Activated CD8-positive, alpha-beta T cell treated with anti-CD3 and anti-CD28 coated beads for 36 hours (primary cell): ENCODE measurements around the gene CTBP1. TPM values are rescaled to one million over a fixed set of nuclear protein-coding genes. Genes with fewer than 3 reads are reported as not detected.
A peak's percentile ranks its signal among the peaks of the same experiment; 100 is the strongest.

Source experiments
- ATAC-seq: fragments of 200-7000 bp; cut with Tn5 transposase; one replicate; pipeline ENCODE4 v1.10.0; 2021; ENCODE audit warnings: mild to moderate bottlenecking, moderate library complexity
- CTCF ChIA-PET: fragments of 350-600 bp; sonication (Branson Sonifier 250); formaldehyde crosslinking; loops from one replicate; lab custom pipeline; 2021; ENCODE audit warnings: antibody characterized with exemption; lab: Charles Lee
- POLR2A ChIA-PET: fragments of 350-600 bp; sonication (Branson Sonifier 250); formaldehyde crosslinking; loops from one replicate; lab custom pipeline; 2021; ENCODE audit warnings: antibody characterized with exemption; lab: Charles Lee
- DNase-seq: peaks from one replicate; pipeline ENCODE4 v3.0.0-alpha.2; 2020
- H3K27ac Mint-ChIP-seq: one replicate; pipeline ENCODE4 v1.8.0; 2021; ENCODE audit warnings: mild to moderate bottlenecking, mixed read lengths
- H3K27me3 Mint-ChIP-seq: one replicate; pipeline ENCODE4 v1.8.0; 2021; ENCODE audit warnings: mixed read lengths
- H3K36me3 Mint-ChIP-seq: one replicate; pipeline ENCODE4 v1.8.0; 2021; ENCODE audit warnings: low read depth, mixed read lengths
- H3K4me1 Mint-ChIP-seq: one replicate; pipeline ENCODE4 v1.8.0; 2021; ENCODE audit warnings: low read depth, mixed read lengths
- H3K4me3 Mint-ChIP-seq: one replicate; pipeline ENCODE4 v1.8.0; 2021; ENCODE audit warnings: mild to moderate bottlenecking, moderate library complexity, mixed read lengths
- H3K9me3 Mint-ChIP-seq: one replicate; pipeline ENCODE4 v1.8.0; 2021; ENCODE audit warnings: mixed read lengths
- intact Hi-C: fragments of 100-400 bp; cut with micrococcal nuclease; formaldehyde crosslinking; loops from one replicate; pipeline ENCODE4 v1.10.0; 2022
- total RNA-seq, 2 experiments: library from RNA; stranded (reverse); gene quantifications; one replicate each; pipeline ENCODE4 v1.2.3, GENCODE V29; 2021
- TF ChIP-seq, protein P1 (sequence below): fragments of 200-600 bp; IDR thresholded peaks from one replicate; pipeline ENCODE4 v1.8.0; 2022; ENCODE audit warnings: antibody characterized with exemption, mild to moderate bottlenecking

The CTBP1 gene
- total RNA-seq, 2 experiments from 2014 or later, result 136 TPM

DNA sequence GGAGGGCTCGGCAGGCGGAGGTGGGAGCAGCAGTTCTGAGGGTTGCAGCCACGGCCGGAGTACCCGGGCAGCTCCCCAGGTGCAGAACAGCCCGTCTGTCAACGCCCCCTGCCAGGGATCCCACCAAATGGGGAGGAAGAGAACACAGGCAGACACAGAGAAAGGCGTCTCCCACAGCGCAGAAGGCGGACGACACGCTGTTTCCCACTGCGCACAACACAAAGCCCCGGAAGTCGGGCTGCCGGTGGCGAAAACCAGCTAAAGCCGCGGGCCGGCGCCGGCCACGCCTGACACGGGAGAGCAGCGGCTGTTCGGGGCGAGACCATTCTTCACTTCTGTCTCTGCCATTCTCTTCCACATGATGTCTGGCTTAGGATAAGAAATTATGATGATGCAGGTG, 31.6 kb downstream of the CTBP1 start:
- ATAC-seq (no peak), DNase-seq (no peak)
- Mint-ChIP-seq H3K27ac (peak overlapping the region; percentile 79), H3K4me3 (peak overlapping the region; percentile 66), H3K4me1 (peaks cover 43% of the 10 kb centered on the region), H3K27me3 (no peaks in the 10 kb centered on the region), H3K36me3 (peaks cover 51% of the 10 kb centered on the region), H3K9me3 (no peaks in the 10 kb centered on the region)
- CTCF ChIA-PET, result interaction anchor here (0.9 to 1.9 kb wide), 7 partner anchors 9 to 86 kb away, joined by 3 to 6 read pairs (median 4); no protein-coding TSS in a partner anchor
- POLR2A ChIA-PET, result interaction anchor here (0.8 to 4.4 kb wide), 9 partner anchors 9 to 51 kb away, joined by 3 to 21 read pairs (median 4); partner anchors contain the start of gene SPON2
- TF ChIP-seq, protein P1, sequence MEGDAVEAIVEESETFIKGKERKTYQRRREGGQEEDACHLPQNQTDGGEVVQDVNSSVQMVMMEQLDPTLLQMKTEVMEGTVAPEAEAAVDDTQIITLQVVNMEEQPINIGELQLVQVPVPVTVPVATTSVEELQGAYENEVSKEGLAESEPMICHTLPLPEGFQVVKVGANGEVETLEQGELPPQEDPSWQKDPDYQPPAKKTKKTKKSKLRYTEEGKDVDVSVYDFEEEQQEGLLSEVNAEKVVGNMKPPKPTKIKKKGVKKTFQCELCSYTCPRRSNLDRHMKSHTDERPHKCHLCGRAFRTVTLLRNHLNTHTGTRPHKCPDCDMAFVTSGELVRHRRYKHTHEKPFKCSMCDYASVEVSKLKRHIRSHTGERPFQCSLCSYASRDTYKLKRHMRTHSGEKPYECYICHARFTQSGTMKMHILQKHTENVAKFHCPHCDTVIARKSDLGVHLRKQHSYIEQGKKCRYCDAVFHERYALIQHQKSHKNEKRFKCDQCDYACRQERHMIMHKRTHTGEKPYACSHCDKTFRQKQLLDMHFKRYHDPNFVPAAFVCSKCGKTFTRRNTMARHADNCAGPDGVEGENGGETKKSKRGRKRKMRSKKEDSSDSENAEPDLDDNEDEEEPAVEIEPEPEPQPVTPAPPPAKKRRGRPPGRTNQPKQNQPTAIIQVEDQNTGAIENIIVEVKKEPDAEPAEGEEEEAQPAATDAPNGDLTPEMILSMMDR, result no peak
- intact Hi-C loops, result no loop called here

DNA sequence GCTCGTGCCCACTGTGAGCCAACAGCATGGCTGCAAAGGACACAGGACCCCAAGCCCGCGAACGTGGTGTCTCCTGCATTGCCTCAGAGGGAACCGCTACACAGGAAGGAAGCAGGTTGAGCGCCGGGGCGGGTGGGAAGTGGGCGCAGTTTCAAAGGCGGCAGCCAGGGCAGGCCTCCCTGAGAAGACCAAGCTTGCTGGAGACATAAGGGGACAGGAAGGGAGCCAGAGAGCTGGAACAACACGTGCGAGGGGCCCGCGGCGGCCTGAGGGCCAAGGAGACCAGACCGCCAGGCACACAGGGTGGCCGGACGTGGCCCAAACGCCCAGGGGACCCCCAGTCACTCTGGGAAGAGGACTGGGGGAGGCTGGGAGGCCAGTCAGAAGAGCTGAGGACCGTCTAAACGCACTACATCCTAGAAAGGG, 32.0 kb downstream of the CTBP1 start:
- H3K36me3 Mint-ChIP-seq, result peaks cover 50% of the 10 kb centered on the region
- ATAC-seq, result peak; percentile 95
- no peaks in the 10 kb centered on the region for H3K27me3 Mint-ChIP-seq
- TF ChIP-seq, protein P1, result peak; percentile 18
- peak overlapping the region; percentile 66 for H3K4me3 Mint-ChIP-seq
- POLR2A ChIA-PET, result interaction anchor here (0.7 to 4.4 kb wide), 10 partner anchors 8 to 52 kb away, joined by 3 to 21 read pairs (median 4); partner anchors contain the start of gene SPON2
- peak overlapping the region; percentile 79 for H3K27ac Mint-ChIP-seq
- DNase-seq, result peak; percentile 88
- peaks cover 43% of the 10 kb centered on the region for H3K4me1 Mint-ChIP-seq
- CTCF ChIA-PET, result interaction anchor here (0.7 to 1.9 kb wide), 7 partner anchors 8 to 85 kb away, joined by 3 to 6 read pairs (median 3); no protein-coding TSS in a partner anchor
- intact Hi-C loops, result no loop called here
- H3K9me3 Mint-ChIP-seq, result no peaks in the 10 kb centered on the region

DNA sequence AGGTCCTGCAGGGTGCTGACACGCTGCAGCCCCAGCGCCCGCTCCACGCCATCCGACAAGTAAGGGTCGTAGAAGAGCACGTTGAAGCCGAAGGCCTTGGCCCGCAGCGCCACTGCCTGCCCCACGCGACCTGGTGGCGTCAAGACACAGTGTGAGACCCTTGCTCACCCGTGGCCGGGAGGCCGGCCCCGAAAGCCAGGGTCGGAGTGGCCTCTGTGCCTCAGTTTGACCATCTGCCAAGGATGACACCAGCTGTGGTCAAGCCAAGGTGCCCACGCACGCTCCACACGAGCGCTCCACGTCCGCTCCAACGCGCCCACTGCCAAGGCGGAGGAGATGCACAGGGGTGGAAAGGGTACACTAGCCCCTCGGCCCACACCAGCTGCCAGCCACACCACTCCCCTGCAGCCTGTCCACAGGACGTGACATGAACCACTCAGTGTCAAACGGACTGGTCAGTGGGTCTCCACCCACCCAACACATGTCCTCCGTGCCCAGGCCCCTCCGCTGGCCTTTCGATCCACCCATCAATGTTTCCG, 32.8 kb downstream of the CTBP1 start:
- Mint-ChIP-seq H3K9me3 (no peaks in the 10 kb centered on the region), H3K4me3 (peak overlapping the region; percentile 66), H3K4me1 (peaks cover 42% of the 10 kb centered on the region), H3K27me3 (no peaks in the 10 kb centered on the region), H3K36me3 (peaks cover 43% of the 10 kb centered on the region), H3K27ac (peak overlapping the region; percentile 79)
- ATAC-seq (no peak), DNase-seq (no peak)
- TF ChIP-seq, protein P1, result no peak
- ChIA-PET CTCF (interaction anchor here (1.0 to 1.9 kb wide), 4 partner anchors 8 to 85 kb away, joined by 3 to 6 read pairs (median 4); no protein-coding TSS in a partner anchor), POLR2A (interaction anchor here (0.7 to 4.4 kb wide), 4 partner anchors 14 to 34 kb away, joined by 3 to 21 read pairs (median 3); partner anchors contain the start of gene CTBP1)
- intact Hi-C loops, result no loop called here

DNA sequence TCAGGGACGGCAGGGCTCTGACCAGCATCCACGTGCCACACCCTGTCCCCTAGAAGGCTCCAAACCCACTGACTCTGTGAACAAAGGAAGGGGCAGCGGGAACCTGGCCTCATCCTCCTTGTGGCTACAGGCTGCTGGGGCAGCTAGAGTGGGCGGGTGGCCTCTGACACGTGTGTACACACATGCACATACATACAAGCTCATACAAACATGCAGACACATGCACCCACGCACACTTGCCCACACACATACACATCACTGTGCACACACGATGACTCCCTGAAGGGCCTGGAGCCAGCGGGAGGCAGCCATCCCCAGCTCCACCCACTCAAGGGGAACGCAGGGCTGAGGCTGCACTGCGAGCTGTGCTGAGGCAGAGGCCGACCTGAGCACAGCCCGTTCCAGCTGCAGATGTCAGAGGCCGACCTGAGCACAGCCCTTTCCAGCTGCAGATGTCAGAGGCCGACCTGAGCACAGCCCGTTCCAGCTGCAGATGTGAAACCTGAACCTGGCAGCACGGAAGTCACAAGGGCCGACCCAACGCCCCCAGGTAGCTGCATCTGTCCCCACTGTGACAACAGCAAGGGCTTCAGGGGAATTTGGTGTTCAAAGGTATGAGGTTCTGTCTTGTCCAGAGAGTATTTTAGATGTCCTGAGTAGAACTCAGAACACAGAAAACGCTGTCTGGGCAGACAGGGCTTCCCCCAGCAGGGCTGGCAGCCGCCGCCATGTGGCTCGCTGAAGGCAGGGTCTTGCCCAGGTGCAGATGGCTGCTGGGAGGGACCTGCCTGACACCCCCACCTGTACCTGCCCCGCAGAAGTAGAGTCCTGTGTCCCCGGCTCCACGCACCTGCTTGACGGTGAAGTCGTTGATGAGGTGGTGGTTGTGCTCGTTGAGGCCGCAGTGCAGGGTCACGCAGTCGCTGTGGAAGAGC, 33.5 kb downstream of the CTBP1 start:
- H3K27me3 Mint-ChIP-seq, result no peaks in the 10 kb centered on the region
- no peaks in the 10 kb centered on the region for H3K9me3 Mint-ChIP-seq
- H3K36me3 Mint-ChIP-seq, result peaks cover 36% of the 10 kb centered on the region
- DNase-seq (no peak), ATAC-seq (no peak)
- POLR2A ChIA-PET, result interaction anchor here (1.0 to 4.4 kb wide), 3 partner anchors 13 to 34 kb away, joined by 3 to 21 read pairs (median 3); partner anchors contain the start of gene CTBP1
- H3K27ac Mint-ChIP-seq, result peak overlapping the region; percentile 79
- H3K4me1 Mint-ChIP-seq, result peaks cover 41% of the 10 kb centered on the region
- peak overlapping the region; percentile 66 for H3K4me3 Mint-ChIP-seq
- TF ChIP-seq, protein P1, result no peak
- CTCF ChIA-PET, result no interaction called here
- intact Hi-C loops, result no loop called here
